Common myeloid progenitor, CD34-positive (primary cell): ENCODE measurements around the gene SMNDC1.
A peak's percentile ranks its signal among the peaks of the same experiment; 100 is the strongest.

Experiments used
- CTCF ChIA-PET: fragments of 350-600 bp; sonication (Branson Sonifier 250); formaldehyde crosslinking; loops from one replicate; lab custom pipeline; 2021; ENCODE audit warnings: antibody characterized with exemption; lab: Charles Lee
- POLR2A ChIA-PET: fragments of 350-600 bp; sonication (Branson Sonifier 250); formaldehyde crosslinking; loops from one replicate; lab custom pipeline; 2021; ENCODE audit warnings: antibody characterized with exemption; lab: Charles Lee
- DNase-seq, 3 donors: peaks; one replicate each; pipeline versions ENCODE4 v3.0.0 to v3.0.0-alpha.2; 2013
- H3K27ac ChIP-seq, 2 experiments: 1 replicate in 1 of 2; 2 replicates in 1 of 2; pipeline ENCODE4 v1.7.0; 2013; ENCODE audit warnings: inconsistent platforms in 2 of 2, low read length in 2 of 2, mild to moderate bottlenecking in 2 of 2, low read depth in 1 of 2, moderate library complexity in 1 of 2; ENCODE audit not compliant: severe bottlenecking in 2 of 2, insufficient read depth in 1 of 2, poor library complexity in 1 of 2
- H3K27me3 ChIP-seq, 5 experiments: replicated peaks in 2 of 5; 1 replicate in 3 of 5; 2 replicates in 2 of 5; pipeline versions ENCODE4 v1.6.1 to v1.7.0; 2013; ENCODE audit warnings: low read length in 4 of 5, mild to moderate bottlenecking in 2 of 5, moderate library complexity in 2 of 5, inconsistent platforms in 1 of 5; ENCODE audit not compliant: insufficient read depth in 5 of 5, control insufficient read depth in 4 of 5
- H3K36me3 ChIP-seq, 4 experiments: 1 replicate in 2 of 4; 2 replicates in 2 of 4; pipeline versions ENCODE4 v1.6.1 to v1.7.0; 2013; ENCODE audit warnings: low read length in 3 of 4, control low read depth in 1 of 4, mild to moderate bottlenecking in 1 of 4; ENCODE audit not compliant: control insufficient read depth in 4 of 4, insufficient read depth in 4 of 4
- H3K4me1 ChIP-seq, 4 experiments: 1 replicate in 3 of 4; 2 replicates in 1 of 4; pipeline versions ENCODE4 v1.6.1 to v1.7.1; 2013; ENCODE audit warnings: low read length in 3 of 4, mild to moderate bottlenecking in 3 of 4, control low read depth in 1 of 4, inconsistent platforms in 1 of 4, moderate library complexity in 1 of 4; ENCODE audit not compliant: control insufficient read depth in 4 of 4, insufficient read depth in 4 of 4; ENCODE audit errors: control extremely low read depth in 1 of 4
- H3K4me3 ChIP-seq, 7 experiments: 1 replicate in 4 of 7; 2 replicates in 3 of 7; pipeline versions ENCODE4 v1.5.1 to v1.7.0; 2013; ENCODE audit warnings: mild to moderate bottlenecking in 7 of 7, low read length in 6 of 7, moderate library complexity in 6 of 7, inconsistent platforms in 2 of 7, low read depth in 2 of 7, control low read depth in 1 of 7; ENCODE audit not compliant: insufficient read depth in 4 of 7, control insufficient read depth in 1 of 7; ENCODE audit errors: extremely low read depth in 1 of 7
- H3K9me3 ChIP-seq, 5 experiments: 1 replicate in 4 of 5; 2 replicates in 1 of 5; pipeline versions ENCODE4 v1.6.1 to v1.7.1; 2013; ENCODE audit warnings: low read length in 4 of 5, mild to moderate bottlenecking in 2 of 5, inconsistent platforms in 1 of 5, low read depth in 1 of 5, moderate library complexity in 1 of 5; ENCODE audit not compliant: control insufficient read depth in 4 of 5, insufficient read depth in 2 of 5; ENCODE audit errors: control extremely low read depth in 1 of 5
- WGBS: methylation state at CpG from one replicate; pipeline ENCODE4 v1.1.5; 2013; ENCODE audit not compliant: insufficient coverage; 5-methylcytosine and 5-hydroxymethylcytosine counted together

The SMNDC1 gene

GRCh38 chr10:110278562-110279406 lies 25.9 kb downstream of the SMNDC1 start:
- 84% methylated on average over 4 of the region's 7 CpGs for WGBS
- peak overlapping the region in 1 of 7 experiments; percentile 42 for H3K4me3 ChIP-seq
- no peak overlapping the region for H3K27ac ChIP-seq
- peaks cover 3 to 14% (median 8%) of the 10 kb centered on the region in 4 experiments for H3K4me1 ChIP-seq
- no peaks in the 10 kb centered on the region for H3K27me3 ChIP-seq
- peaks cover 0 to 3% (median 0%) of the 10 kb centered on the region in 4 experiments for H3K36me3 ChIP-seq
- no peak for DNase-seq
- no peaks in the 10 kb centered on the region for H3K9me3 ChIP-seq
- POLR2A ChIA-PET = no interaction called here
- CTCF ChIA-PET = interaction anchor here (0.8 to 3.7 kb wide), 34 partner anchors 9 to 358 kb away, joined by 3 to 72 read pairs (median 4); partner anchors contain the start of genes MXI1 and SMNDC1

DNA sequence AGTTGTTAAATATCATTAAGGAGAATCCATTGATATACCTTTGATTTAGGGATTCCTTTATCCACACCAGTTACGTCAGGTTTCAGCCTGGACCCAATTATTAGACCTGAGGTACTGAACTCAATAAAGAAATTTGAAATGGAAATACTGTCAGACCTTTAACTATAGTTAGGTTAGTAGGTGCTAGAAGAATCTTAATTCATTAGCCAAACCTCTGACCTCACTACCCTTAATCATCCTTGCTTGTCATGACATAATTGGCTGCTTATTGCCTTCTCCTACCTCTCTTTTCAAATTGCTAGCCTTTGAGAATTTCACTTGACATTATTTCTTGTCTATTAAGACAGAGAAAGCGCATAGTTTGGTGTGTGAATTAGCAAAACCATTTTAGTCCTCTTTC lies 27.1 kb downstream of the SMNDC1 start:
- no peak overlapping the region for H3K27ac ChIP-seq
- CTCF ChIA-PET = interaction anchor here (2.5 to 3.7 kb wide), 3 partner anchors 8 to 138 kb away, joined by 20 to 72 read pairs (median 29); no protein-coding TSS in a partner anchor
- DNase-seq = no peak
- no peaks in the 10 kb centered on the region for H3K27me3 ChIP-seq
- POLR2A ChIA-PET = no interaction called here
- peaks cover 0 to 3% (median 0%) of the 10 kb centered on the region in 4 experiments for H3K36me3 ChIP-seq
- H3K4me3 ChIP-seq = no peak overlapping the region
- no CpG with 5 or more reads among the region's 2 CpGs for WGBS
- no peaks in the 10 kb centered on the region for H3K9me3 ChIP-seq
- H3K4me1 ChIP-seq = peaks cover 3 to 16% (median 8%) of the 10 kb centered on the region in 4 experiments

DNA sequence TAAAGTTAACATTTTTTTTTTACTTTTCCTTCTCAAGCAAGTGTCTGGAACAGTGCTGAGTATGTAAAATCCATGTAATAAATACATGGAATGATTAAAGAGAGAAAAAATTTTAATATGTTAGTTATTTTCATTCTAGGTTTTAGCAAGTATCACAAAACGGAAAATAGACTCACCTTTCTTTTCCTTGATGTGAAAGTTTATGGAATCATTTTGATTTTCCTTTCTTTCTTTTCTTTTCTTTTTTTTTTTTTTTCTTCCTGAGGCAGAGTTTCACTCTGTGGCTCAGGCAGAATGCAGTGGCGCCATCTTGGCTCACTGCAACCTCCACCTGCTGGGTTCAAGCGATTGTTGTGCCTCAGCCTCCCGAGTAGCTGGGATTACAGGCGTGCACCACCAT lies 28.1 kb downstream of the SMNDC1 start:
- no peaks in the 10 kb centered on the region for H3K27me3 ChIP-seq
- POLR2A ChIA-PET = no interaction called here
- peaks cover 0 to 3% (median 0%) of the 10 kb centered on the region in 4 experiments for H3K36me3 ChIP-seq
- H3K4me1 ChIP-seq = peaks cover 3 to 16% (median 8%) of the 10 kb centered on the region in 4 experiments
- CTCF ChIA-PET = interaction anchor here (0.9 to 1.0 kb wide), 3 partner anchors 139 to 145 kb away, joined by 3 read pairs; no protein-coding TSS in a partner anchor
- no peak overlapping the region for H3K27ac ChIP-seq
- H3K9me3 ChIP-seq = no peaks in the 10 kb centered on the region
- 100% methylated on average over 4 of the region's 5 CpGs for WGBS
- H3K4me3 ChIP-seq = no peak overlapping the region
- DNase-seq = no peak

GRCh38 chr10:110275128-110275729 lies 29.5 kb downstream of the SMNDC1 start:
- Histone ChIP-seq H3K9me3 (no peaks in the 10 kb centered on the region), H3K4me1 (peaks cover 3 to 16% (median 8%) of the 10 kb centered on the region in 4 experiments), H3K27ac (no peak overlapping the region), H3K4me3 (no peak overlapping the region), H3K27me3 (no peaks in the 10 kb centered on the region), H3K36me3 (peaks cover 0 to 3% (median 0%) of the 10 kb centered on the region in 4 experiments)
- POLR2A ChIA-PET = interaction anchor here (0.6 kb wide), 1 partner anchor 22 kb away, joined by 3 read pairs; no protein-coding TSS in a partner anchor
- WGBS = 25% methylated on average over 2 of the region's 2 CpGs
- peak; percentile 69 to 95 (median 85) for DNase-seq
- CTCF ChIA-PET = interaction anchor here (1.0 to 4.2 kb wide), 14 partner anchors 12 to 265 kb away, joined by 3 to 27 read pairs (median 4); partner anchors contain the start of genes MXI1 and SMNDC1

GRCh38 chr10:110274647-110275046 lies 30.1 kb downstream of the SMNDC1 start:
- ChIA-PET CTCF (interaction anchor here (1.0 to 4.2 kb wide), 16 partner anchors 10 to 264 kb away, joined by 3 to 27 read pairs (median 4); partner anchors contain the start of gene SMNDC1), POLR2A (interaction anchor here (0.6 kb wide), 1 partner anchor 21 kb away, joined by 3 read pairs; no protein-coding TSS in a partner anchor)
- no peaks in the 10 kb centered on the region for H3K36me3 ChIP-seq
- H3K27ac ChIP-seq = no peak overlapping the region
- 97% methylated on average over 5 of the region's 6 CpGs for WGBS
- DNase-seq = no peak
- no peaks in the 10 kb centered on the region for H3K27me3 ChIP-seq
- H3K9me3 ChIP-seq = no peaks in the 10 kb centered on the region
- no peak overlapping the region for H3K4me3 ChIP-seq
- peaks cover 4 to 18% (median 12%) of the 10 kb centered on the region in 4 experiments for H3K4me1 ChIP-seq

DNA sequence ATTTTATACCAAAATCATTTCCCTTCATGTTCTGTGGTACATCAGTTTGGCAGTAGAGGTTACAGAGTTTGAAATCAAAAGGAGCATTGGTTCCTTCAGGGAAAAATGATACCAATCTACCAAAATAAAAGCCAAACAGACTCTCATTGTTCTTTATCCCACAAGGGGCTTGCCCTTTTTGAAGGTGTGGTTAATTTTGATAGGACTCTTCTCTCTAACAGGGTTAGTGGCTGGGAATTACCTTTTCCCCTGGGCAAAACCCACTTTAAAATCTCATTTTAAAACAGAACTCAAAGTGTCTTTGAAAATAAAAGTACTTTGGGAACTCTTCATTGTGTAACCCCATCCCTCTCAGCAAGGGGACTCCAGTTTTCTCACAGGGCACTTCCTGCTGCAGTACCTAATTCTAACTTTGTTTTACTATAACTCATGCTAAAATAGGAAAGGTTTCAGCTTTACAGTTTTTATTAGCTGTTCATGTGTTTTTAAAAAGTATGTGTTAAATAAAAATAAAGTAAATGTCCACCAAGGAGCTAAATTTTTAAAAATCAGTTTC lies 30.6 kb downstream of the SMNDC1 start:
- ChIA-PET CTCF (interaction anchor here (1.0 to 4.2 kb wide), 12 partner anchors 10 to 141 kb away, joined by 3 to 27 read pairs (median 4); partner anchors contain the start of gene SMNDC1), POLR2A (no interaction called here)
- peak in 1 of 3 donors; percentile 30 for DNase-seq
- no peak overlapping the region for H3K27ac ChIP-seq
- no peaks in the 10 kb centered on the region for H3K36me3 ChIP-seq
- H3K4me3 ChIP-seq = no peak overlapping the region
- no peaks in the 10 kb centered on the region for H3K9me3 ChIP-seq
- H3K27me3 ChIP-seq = no peaks in the 10 kb centered on the region
- peaks cover 5 to 23% (median 11%) of the 10 kb centered on the region in 4 experiments for H3K4me1 ChIP-seq
